HepG2 (cell line): ENCODE data around the gene PSD4. TPM values are rescaled to one million over a fixed set of nuclear protein-coding genes. Genes with fewer than 3 reads are reported as not detected.

Experiments used
- ATAC-seq: fragments of 200-7000 bp; cut with Tn5 transposase; 3 replicates; pipeline ENCODE4 v1.9.1; 2020; ENCODE audit warnings: mild to moderate bottlenecking, moderate library complexity
- BruUV-seq: library from RNA; stranded (reverse); fragments of 400-500 nt; replicated peaks from 2 replicates; lab custom pipeline; 2021; lab: Mats Ljungman, UMichigan
- CTCF ChIA-PET: fragments of 300-600 bp; formaldehyde crosslinking; extraction: SDS; loops from one replicate; lab custom pipeline; 2021; ENCODE audit warnings: low total read pairs, inconsistent platforms, low intra/inter-chr PET ratio; lab: Yijun Ruan, JAX
- POLR2A ChIA-PET: fragments of 350-600 bp; sonication (Branson Sonifier 250); formaldehyde crosslinking; loops from one replicate; lab custom pipeline; 2020; ENCODE audit warnings: antibody characterized with exemption, inconsistent platforms; lab: Yijun Ruan, JAX
- DNase-seq: peaks from one replicate; pipeline ENCODE4 v3.0.0-alpha.2; 2015; ENCODE audit warnings: low spot score
- FAIRE-seq: peaks from 3 replicates; lab custom pipeline; 2011; peaks lifted over from hg19 to GRCh38; lab: Jason Lieb, UNC
- H2AFZ ChIP-seq: one replicate; pipeline ENCODE4 v1.6.1; 2011; ENCODE audit warnings: low read length, inconsistent platforms
- H3K27ac ChIP-seq: fragments of 300-600 bp; 3 replicates; pipeline ENCODE4 v1.8.0; 2011; ENCODE audit warnings: mixed run types, mild to moderate bottlenecking, mixed read lengths, low read length, inconsistent platforms; ENCODE audit not compliant: insufficient read depth; ENCODE audit errors: extremely low read length
- H3K27me3 ChIP-seq, 2 experiments: fragments of 200-600 bp in 1 of 2; 2 replicates in 1 of 2; 3 replicates in 1 of 2; pipeline versions ENCODE4 v1.6.0 to v1.8.0; 2011; ENCODE audit warnings: low read length in 2 of 2, mild to moderate bottlenecking in 2 of 2, moderate library complexity in 2 of 2, inconsistent platforms in 1 of 2; ENCODE audit not compliant: insufficient read depth in 2 of 2, control insufficient read depth in 1 of 2
- H3K36me3 ChIP-seq, 2 experiments: fragments of 200-600 bp in 1 of 2; replicated peaks in 1 of 2; 2 replicates in 1 of 2; 3 replicates in 1 of 2; pipeline versions ENCODE4 v1.5.1 to v1.8.0; 2011; ENCODE audit warnings: low read length in 2 of 2, inconsistent platforms in 1 of 2; ENCODE audit not compliant: insufficient read depth in 2 of 2, control insufficient read depth in 1 of 2
- H3K4me1 ChIP-seq: 2 replicates; pipeline ENCODE4 v1.5.1; 2012; ENCODE audit warnings: low read length, inconsistent platforms; ENCODE audit not compliant: insufficient read depth
- H3K4me2 ChIP-seq: 2 replicates; pipeline ENCODE4 v1.6.0; 2011; ENCODE audit warnings: low read depth, low read length, inconsistent platforms
- H3K4me3 ChIP-seq, 3 experiments: fragments of 200-600 bp in 1 of 3; sonication (generic), shearing (Covaris generic) in 1 of 3; replicated peaks in 1 of 3; 2 replicates each; pipeline ENCODE4 v1.5.1; 2011 to 2016; ENCODE audit warnings: low read length in 3 of 3, inconsistent platforms in 2 of 3, low read depth in 2 of 3, mild to moderate bottlenecking in 2 of 3, control low read depth in 1 of 3, mixed read lengths in 1 of 3; ENCODE audit not compliant: insufficient read depth in 1 of 3
- H3K79me2 ChIP-seq: one replicate; pipeline ENCODE4 v1.6.1; 2011; ENCODE audit warnings: low read length, inconsistent platforms; ENCODE audit not compliant: insufficient read depth
- H3K9ac ChIP-seq: 2 replicates; pipeline ENCODE4 v1.6.0; 2011; ENCODE audit warnings: mild to moderate bottlenecking, low read depth, low read length, inconsistent platforms; ENCODE audit not compliant: insufficient read depth
- H3K9me3 ChIP-seq: 2 replicates; pipeline ENCODE4 v1.5.1; 2012; ENCODE audit warnings: mild to moderate bottlenecking, low read length
- H4K20me1 ChIP-seq: 2 replicates; pipeline ENCODE4 v1.6.0; 2011; ENCODE audit warnings: inconsistent platforms, mild to moderate bottlenecking, low read length, moderate library complexity; ENCODE audit not compliant: insufficient read depth
- DRAP1 ChIP-seq: IDR thresholded peaks from 2 replicates; pipeline ENCODE4 v1.6.1; 2016; ENCODE audit warnings: missing genetic modification reagents, missing compliant biosample characterization
- FOSL1 ChIP-seq: sonication (generic); formaldehyde crosslinking; IDR thresholded peaks from 2 replicates; pipeline ENCODE4 v1.9.0; 2021; ENCODE audit warnings: missing genetic modification reagents, borderline replicate concordance
- HOXA5 ChIP-seq: sonication (generic); formaldehyde crosslinking; IDR thresholded peaks from 2 replicates; pipeline ENCODE4 v1.4.0; 2020; ENCODE audit warnings: missing genetic modification reagents
- NCOA5 ChIP-seq: sonication (generic); formaldehyde crosslinking; IDR thresholded peaks from 2 replicates; pipeline ENCODE4 v1.4.0; 2020; ENCODE audit warnings: missing genetic modification reagents
- NFRKB ChIP-seq: fragments of 450-650 bp; IDR thresholded peaks from 2 replicates; pipeline ENCODE4 v1.6.1; 2017
- POLR2AphosphoS2 ChIP-seq: IDR thresholded peaks from 2 replicates; pipeline ENCODE4 v1.6.1; 2011; ENCODE audit warnings: low read depth, low read length, improper control_type of control experiment
- SNAPC2 ChIP-seq: sonication (generic); formaldehyde crosslinking; IDR thresholded peaks from 2 replicates; pipeline ENCODE4 v1.8.1; 2022; ENCODE audit warnings: mild to moderate bottlenecking, missing genetic modification reagents
- TCF7L2 ChIP-seq: IDR thresholded peaks from 2 replicates; pipeline ENCODE4 v1.6.1; 2011; ENCODE audit warnings: mild to moderate bottlenecking, low read depth, low read length, moderate library complexity
- ZBTB46 ChIP-seq: sonication (generic); formaldehyde crosslinking; IDR thresholded peaks from 2 replicates; pipeline ENCODE4 v1.4.0; 2020; ENCODE audit warnings: mild to moderate bottlenecking, missing genetic modification reagents, borderline replicate concordance
- ZBTB8A ChIP-seq: sonication (generic); formaldehyde crosslinking; IDR thresholded peaks from 2 replicates; pipeline ENCODE4 v1.4.0; 2020; ENCODE audit warnings: mild to moderate bottlenecking, low read depth, missing genetic modification reagents, borderline replicate concordance
- ZNF234 ChIP-seq: sonication (generic); formaldehyde crosslinking; conservative IDR thresholded peaks from 2 replicates; pipeline ENCODE4 v1.5.1; 2020; ENCODE audit warnings: mild to moderate bottlenecking, missing genetic modification reagents
- ZNF251 ChIP-seq: sonication (generic); formaldehyde crosslinking; IDR thresholded peaks from 2 replicates; pipeline ENCODE4 v1.9.0; 2021; ENCODE audit warnings: mild to moderate bottlenecking, missing genetic modification reagents
- ZNF333 ChIP-seq: sonication (generic); formaldehyde crosslinking; IDR thresholded peaks from 2 replicates; pipeline ENCODE4 v1.4.0; 2020; ENCODE audit warnings: mild to moderate bottlenecking, missing genetic modification reagents, borderline replicate concordance
- WGBS: methylation state at CpG from one replicate; pipeline ENCODE4 v1.1.6; 2017; ENCODE audit warnings: low lambda C conversion rate; 5-methylcytosine and 5-hydroxymethylcytosine counted together
- in situ Hi-C: cut with HindIII; loops from 2 replicates; pipeline ENCODE4 v1.10.0; 2017; ENCODE audit warnings: low pct_unique_long_range_greater_than_20kb; ENCODE audit not compliant: extremely low pct_ligation_motif_present
- intact Hi-C: fragments of 100-400 bp; cut with micrococcal nuclease; formaldehyde crosslinking; loops from one replicate; pipeline ENCODE4 v1.10.0; 2022; ENCODE audit not compliant: unreplicated experiment
- polyA plus RNA-seq, 8 experiments: library from polyadenylated mRNA; depleted of rRNA in 3 of 8; stranded (reverse) in 7 of 8; unstranded in 1 of 8; fragments of >200 nt; fragmentation: Illumina TruSeq in 4 of 8; extraction: Trizol in 4 of 8; gene quantifications; 2 replicates each; pipeline versions ENCODE4 v1.2.1 to v1.2.3, GENCODE V29; 2011 to 2016; ENCODE audit warnings: low read depth in 4 of 8, missing spikeins in 1 of 8, mixed read lengths in 1 of 8; ENCODE audit not compliant: insufficient read depth in 1 of 8
- total RNA-seq, 5 experiments: library from RNA; depleted of rRNA; stranded (reverse); fragments of >200 nt; fragmentation: Illumina TruSeq; extraction: Trizol; gene quantifications; 2 replicates each; pipeline ENCODE4 v1.2.3, GENCODE V29; 2016; ENCODE audit warnings: low read depth in 1 of 5

The PSD4 gene
- total and polyA plus RNA-seq, 2 of the 13 experiments (the other 11 are each of a cell fraction or from before 2014, with no cell fraction given) = 5.8 to 9.4 TPM

- POLR2A ChIA-PET = no interaction called here
- Histone ChIP-seq H3K4me1 (peaks cover 57% of the 10 kb centered on the region), H3K36me3 (no peaks in the 10 kb centered on the region), H3K4me2 (no peak overlapping the region), H2AFZ (no peak overlapping the region), H3K4me3 (no peak overlapping the region), H3K27ac (no peak overlapping the region), H3K79me2 (no peaks in the 10 kb centered on the region), H3K27me3 (no peaks in the 10 kb centered on the region; a peak in 1 of 5 replicates), H3K9ac (no peak overlapping the region), H3K9me3 (no peaks in the 10 kb centered on the region), H4K20me1 (no peaks in the 10 kb centered on the region)
- no peak for TF ChIP-seq ZNF251 (CRISPR knock-in tag)
- no peak for TF ChIP-seq ZNF333 (CRISPR knock-in tag)
- TF ChIP-seq ZBTB46 (CRISPR knock-in tag) = no peak
- no peak for TF ChIP-seq NFRKB
- TF ChIP-seq ZNF234 (CRISPR knock-in tag) = no peak
- TF ChIP-seq FOSL1 (CRISPR knock-in tag) = no peak
- TF ChIP-seq ZBTB8A (CRISPR knock-in tag) = no peak
- no peak for TF ChIP-seq POLR2AphosphoS2
- no peak for TF ChIP-seq NCOA5
- TF ChIP-seq SNAPC2 (CRISPR knock-in tag) = no peak
- TF ChIP-seq DRAP1 (CRISPR knock-in tag) = no peak
- no peak for TF ChIP-seq HOXA5
- no peak for TF ChIP-seq TCF7L2
- FAIRE-seq = no peak
- no peak for ATAC-seq
- in situ Hi-C loops = no loop called here
- 85% methylated on average over 5 of the region's 5 CpGs for WGBS
- intact Hi-C loops = no loop called here
- BruUV-seq = no TSS peak
- CTCF ChIA-PET = no interaction called here
- no peak for DNase-seq
Measured at GRCh38 chr2:113160962-113161361, 12.8 kb upstream of the PSD4 start.
